ENCODE measurements around the gene DDX39A.

GRCh38 chr19:14363183-14364097 lies 55.7 kb downstream of the DDX39A start:
- TF ChIP-seq, protein P1, sequence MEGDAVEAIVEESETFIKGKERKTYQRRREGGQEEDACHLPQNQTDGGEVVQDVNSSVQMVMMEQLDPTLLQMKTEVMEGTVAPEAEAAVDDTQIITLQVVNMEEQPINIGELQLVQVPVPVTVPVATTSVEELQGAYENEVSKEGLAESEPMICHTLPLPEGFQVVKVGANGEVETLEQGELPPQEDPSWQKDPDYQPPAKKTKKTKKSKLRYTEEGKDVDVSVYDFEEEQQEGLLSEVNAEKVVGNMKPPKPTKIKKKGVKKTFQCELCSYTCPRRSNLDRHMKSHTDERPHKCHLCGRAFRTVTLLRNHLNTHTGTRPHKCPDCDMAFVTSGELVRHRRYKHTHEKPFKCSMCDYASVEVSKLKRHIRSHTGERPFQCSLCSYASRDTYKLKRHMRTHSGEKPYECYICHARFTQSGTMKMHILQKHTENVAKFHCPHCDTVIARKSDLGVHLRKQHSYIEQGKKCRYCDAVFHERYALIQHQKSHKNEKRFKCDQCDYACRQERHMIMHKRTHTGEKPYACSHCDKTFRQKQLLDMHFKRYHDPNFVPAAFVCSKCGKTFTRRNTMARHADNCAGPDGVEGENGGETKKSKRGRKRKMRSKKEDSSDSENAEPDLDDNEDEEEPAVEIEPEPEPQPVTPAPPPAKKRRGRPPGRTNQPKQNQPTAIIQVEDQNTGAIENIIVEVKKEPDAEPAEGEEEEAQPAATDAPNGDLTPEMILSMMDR (IDR thresholded peaks at IDR 0.05): no peak
- TF ChIP-seq POLR2A (IDR thresholded peaks at IDR 0.05): no peak

Data from adrenal gland (tissue), 5 donors.